ENCODE data around the gene ZNF354C.
"Not testable (repeated sequence)": the region's sequence is repeated elsewhere in the genome, so short reads cannot be mapped to it uniquely, and the experiment has no call there.

ZNF354C gene

GRCh38 chr5:179060116-179061008 lies at the start of gene ZNF354C:
ZNF354C (plus strand) TSS chr5:179060373; CDS start chr5:179062069, 1,696 bp downstream.
- DNase-seq (ENCODE audit: low read depth): peak; percentile 1

GRCh38 chr5:179023528-179024189 lies 36.5 kb upstream of the ZNF354C start, which contains the start of gene ZNF879:
ZNF879 (plus strand) TSS chr5:179023804; CDS start chr5:179025005, 1,201 bp downstream.
- peak; percentile 39 for DNase-seq (ENCODE audit: low read depth)

GRCh38 chr5:179033004-179033580 lies 27.1 kb upstream of the ZNF354C start:
- DNase-seq (ENCODE audit: low read depth): no peak

GRCh38 chr5:179044765-179045164 lies 15.4 kb upstream of the ZNF354C start:
- DNase-seq (ENCODE audit: low read depth): no peak

GRCh38 chr5:179051784-179052183 lies 8.4 kb upstream of the ZNF354C start:
- DNase-seq (ENCODE audit: low read depth): no peak

GRCh38 chr5:179054036-179054785 lies 6.0 kb upstream of the ZNF354C start:
- no peak for DNase-seq (ENCODE audit: low read depth)

- DNase-seq (ENCODE audit: low read depth): no peak
These were observed 5.3 kb upstream of the ZNF354C start for GRCh38 chr5:179054876-179055275.

- no peak for DNase-seq (ENCODE audit: low read depth)
These were observed 4.7 kb upstream of the ZNF354C start for GRCh38 chr5:179055436-179055835.

GRCh38 chr5:179055841-179056240 lies 4.3 kb upstream of the ZNF354C start:
- no peak for DNase-seq (ENCODE audit: low read depth)

GRCh38 chr5:179061025-179061424 lies 852 bp downstream of the ZNF354C start:
- no peak for DNase-seq (ENCODE audit: low read depth)

GRCh38 chr5:179065703-179066102 lies 5.5 kb downstream of the ZNF354C start:
- no peak for DNase-seq (ENCODE audit: low read depth)

- DNase-seq (ENCODE audit: low read depth): no peak
These were observed 19.2 kb downstream of the ZNF354C start for GRCh38 chr5:179079165-179079987.

- DNase-seq (ENCODE audit: low read depth): no peak
These were observed 20.6 kb downstream of the ZNF354C start for GRCh38 chr5:179080724-179081123.

GRCh38 chr5:179089502-179089901 lies 29.3 kb downstream of the ZNF354C start:
- DNase-seq (ENCODE audit: low read depth): no peak

GRCh38 chr5:179101282-179101681 lies 41.1 kb downstream of the ZNF354C start:
- DNase-seq (ENCODE audit: low read depth): not testable (repeated sequence)

- no peak for DNase-seq (ENCODE audit: low read depth)
These were observed 50.4 kb downstream of the ZNF354C start for GRCh38 chr5:179110528-179110927.

GRCh38 chr5:179111267-179112207 lies 51.4 kb downstream of the ZNF354C start:
- DNase-seq (ENCODE audit: low read depth): no peak

GRCh38 chr5:179112469-179113142 lies 52.4 kb downstream of the ZNF354C start:
- DNase-seq (ENCODE audit: low read depth): no peak

GRCh38 chr5:179113143-179113530 lies 53.0 kb downstream of the ZNF354C start:
- no peak for DNase-seq (ENCODE audit: low read depth)

Measured in HS-27A (cell line).